HL-60 (cell line): ENCODE results near the gene NPHP4.

Source experiments
- microRNA-seq: library from miRNA; unstranded; fragments of <30 nt; microRNA quantifications from one replicate; pipeline ENCODE4, GENCODE V29; 2018

NPHP4 gene

Small RNA genes within 50 kb of the gene (microRNA-seq; reads per million reads assigned to microRNA genes)
- 0.90 reads per million for gene MIR4689
